NCI-H1694 treated with DMSO at 0.1 percent for 48 hours (cell line): ENCODE results near the gene WASHC4.

Experiments
- DNase-seq: peaks from one replicate; lab custom pipeline; 2025; lab: John Stamatoyannopoulos, UW

WASHC4 gene

GRCh38 chr12:105212438-105212837 is 104.9 kb downstream of the WASHC4 start:
- DNase-seq = no peak

- no peak for DNase-seq
Measured at GRCh38 chr12:105214148-105214547, 106.6 kb downstream of the WASHC4 start.

DNA sequence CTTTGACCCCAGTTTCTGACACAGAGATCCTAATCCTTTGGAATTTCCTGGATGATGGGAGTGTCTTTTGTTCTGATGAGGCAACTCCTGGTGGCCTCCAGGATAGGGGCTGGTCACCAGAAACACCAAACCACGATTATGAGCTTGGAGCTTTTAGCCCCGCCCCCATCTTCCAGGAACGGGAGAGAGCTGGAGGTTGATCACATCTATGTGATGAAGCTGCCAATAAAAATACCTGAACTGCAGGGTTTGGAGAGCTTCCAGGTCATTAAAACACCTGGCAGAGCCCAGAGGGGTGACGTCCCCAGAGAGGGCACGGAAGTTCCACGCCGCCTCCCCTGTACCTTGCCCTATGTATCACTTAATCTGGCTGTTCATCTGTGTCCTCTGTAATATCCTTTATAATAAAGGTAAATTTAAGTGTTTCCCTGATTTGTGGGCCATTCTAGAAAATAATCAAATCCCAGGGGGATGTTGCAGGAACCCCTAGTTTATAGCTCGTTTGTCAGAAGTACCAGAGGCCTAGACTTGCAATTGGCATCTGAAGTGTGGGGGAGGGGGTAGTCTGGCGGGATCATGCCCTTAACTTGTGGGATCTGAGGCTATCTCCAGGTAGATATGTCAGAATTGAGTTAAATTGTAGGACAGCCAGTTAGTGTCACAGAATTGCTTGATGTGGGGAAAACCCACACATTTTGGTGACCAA is 107.3 kb downstream of the WASHC4 start:
- no peak for DNase-seq

DNA sequence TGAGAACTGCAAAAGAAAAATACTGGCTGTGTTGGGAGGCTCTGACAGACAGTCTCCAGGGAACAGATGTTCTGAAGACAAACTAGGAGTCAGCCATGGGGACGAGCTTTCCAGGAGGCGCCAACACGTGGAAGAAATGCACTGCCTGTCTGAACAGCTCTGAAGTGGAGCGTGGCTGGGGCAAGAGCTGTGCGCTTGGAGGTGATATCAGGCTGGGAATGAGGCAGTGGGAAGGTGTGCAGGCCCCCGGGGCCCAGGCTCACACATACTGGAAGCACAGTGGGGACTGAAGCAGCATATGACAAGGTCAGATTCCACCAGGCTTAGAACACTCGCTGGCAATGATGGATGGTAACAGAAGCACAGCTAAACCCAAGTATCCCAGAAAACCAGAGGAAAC is 110.9 kb downstream of the WASHC4 start:
- peak; percentile 37 for DNase-seq
